ENCODE data around the gene OR7A10.
"Not testable (repeated sequence)": the region's sequence is repeated elsewhere in the genome, so short reads cannot be mapped to it uniquely, and the experiment has no call there.

OR7A10 gene

GRCh38 chr19:14795078-14795721 is 53.5 kb downstream of the OR7A10 start:
- DNase-seq, result no peak

DNA sequence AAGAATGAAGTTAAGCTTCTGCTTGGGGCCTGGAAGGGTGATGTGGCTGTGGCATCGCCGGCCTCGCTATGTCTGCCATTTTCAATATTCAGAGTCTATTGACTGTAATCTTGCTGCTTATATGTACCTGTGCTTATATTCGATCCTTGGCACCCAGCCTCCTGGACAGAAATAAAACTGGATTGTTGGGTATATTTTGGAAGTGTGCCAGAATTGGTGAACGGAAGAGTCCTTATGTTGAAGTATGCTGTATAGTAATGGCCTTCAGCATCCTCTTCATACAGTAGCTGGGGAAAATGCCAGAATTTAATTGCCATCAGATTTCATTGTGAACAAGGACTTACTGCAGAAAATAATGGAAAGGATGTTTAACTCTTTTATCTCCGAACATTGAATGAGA is 56.5 kb downstream of the OR7A10 start:
- not testable (repeated sequence) for DNase-seq
